Stimulated activated CD4-positive, alpha-beta T cell treated with anti-CD3 and anti-CD28 coated beads, Interleukin-1b, Interleukin-23, amount 100 ng/mL, for 4 hours (primary cell): ENCODE data around the gene GPR45.
A peak's percentile ranks its signal among the peaks of the same experiment; 100 is the strongest.

Source experiments
- DNase-seq, 2 donors: peaks; one replicate each; pipeline ENCODE4 v3.0.0-alpha.2; 2020; ENCODE audit warnings: low read depth in 2 of 2

The GPR45 gene

DNA sequence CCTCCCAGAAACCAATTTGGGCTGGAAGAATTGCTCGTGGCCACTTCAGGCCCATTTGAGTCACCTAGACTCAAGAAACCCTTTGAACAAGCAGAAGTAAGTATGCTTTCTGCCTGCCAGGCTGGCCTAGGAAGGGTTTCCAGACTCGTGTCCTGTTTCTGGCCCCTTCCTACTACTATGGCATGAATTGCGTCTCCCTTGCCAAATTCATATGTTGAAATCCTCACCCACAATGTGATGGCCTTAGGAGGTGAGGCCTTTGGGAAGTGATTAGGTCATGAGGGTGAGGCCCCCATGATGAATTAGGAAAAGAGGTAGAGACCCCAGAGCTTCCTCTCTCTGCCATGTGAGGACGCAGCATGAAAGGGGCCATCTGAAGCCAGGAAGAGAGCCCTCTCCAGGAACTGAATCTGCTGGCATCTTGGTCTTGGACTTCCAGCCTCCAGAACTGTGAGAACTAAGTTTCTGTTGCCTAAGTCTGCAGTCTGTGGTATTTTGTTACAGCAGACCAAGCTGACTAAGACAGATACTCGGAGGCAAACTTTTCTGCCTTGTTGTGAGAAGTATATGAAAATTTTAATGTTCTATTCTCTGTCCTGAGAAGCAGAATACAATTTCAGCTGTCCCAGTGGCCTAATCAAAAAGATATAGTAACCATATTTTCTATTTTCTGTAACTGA is 13.1 kb downstream of the GPR45 start:
- DNase-seq = no peak

GRCh38 chr2:105255979-105256378 is 14.4 kb downstream of the GPR45 start:
- DNase-seq = no peak

GRCh38 chr2:105256431-105257047 is 15.0 kb downstream of the GPR45 start:
- DNase-seq = no peak

DNA sequence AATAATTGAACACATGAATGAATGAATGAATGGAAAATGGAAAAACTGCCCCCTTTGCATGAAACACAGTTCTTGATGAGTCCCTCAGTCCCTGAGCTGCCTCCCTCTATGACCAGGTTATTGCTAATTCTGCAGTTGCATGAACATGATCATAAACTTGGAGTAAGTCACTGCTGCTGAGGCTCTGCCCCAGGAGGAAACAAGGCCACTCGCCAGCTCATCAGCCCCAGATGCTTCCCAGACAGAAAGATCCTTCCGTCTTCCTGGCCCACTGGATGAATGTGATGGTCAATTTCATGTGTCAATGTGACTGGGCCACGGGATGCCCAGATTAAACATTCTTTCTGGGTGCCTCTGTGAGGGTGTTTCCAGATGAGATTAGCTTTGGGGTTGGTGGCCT is 16.4 kb downstream of the GPR45 start:
- DNase-seq = no peak

GRCh38 chr2:105258835-105259350 is 17.4 kb downstream of the GPR45 start:
- DNase-seq = no peak

GRCh38 chr2:105261061-105261460 is 19.5 kb downstream of the GPR45 start:
- no peak for DNase-seq

DNA sequence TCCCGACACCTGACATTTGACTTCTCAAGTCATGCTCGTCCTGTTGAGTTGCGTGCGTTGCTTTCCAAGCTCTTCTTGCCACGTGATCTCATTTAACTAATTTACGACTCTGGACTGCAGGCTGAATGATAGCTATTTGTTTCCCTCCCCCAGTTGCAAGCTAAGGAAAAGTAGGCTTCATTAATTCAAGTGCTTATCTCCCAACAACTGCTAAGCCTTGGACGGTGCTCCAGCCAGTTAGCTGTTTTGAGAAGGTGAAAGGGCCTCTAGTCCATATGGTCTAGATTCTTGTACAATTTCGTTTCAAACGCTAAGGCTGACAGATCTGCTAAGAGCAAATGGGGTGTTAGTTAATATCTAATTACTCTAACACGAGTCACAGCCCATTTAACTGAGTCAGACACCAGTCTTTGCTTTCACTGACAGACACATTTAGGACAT is 21.1 kb downstream of the GPR45 start:
- no peak for DNase-seq

- no peak for DNase-seq
Observed at GRCh38 chr2:105269426-105269825, 27.9 kb downstream of the GPR45 start.

DNA sequence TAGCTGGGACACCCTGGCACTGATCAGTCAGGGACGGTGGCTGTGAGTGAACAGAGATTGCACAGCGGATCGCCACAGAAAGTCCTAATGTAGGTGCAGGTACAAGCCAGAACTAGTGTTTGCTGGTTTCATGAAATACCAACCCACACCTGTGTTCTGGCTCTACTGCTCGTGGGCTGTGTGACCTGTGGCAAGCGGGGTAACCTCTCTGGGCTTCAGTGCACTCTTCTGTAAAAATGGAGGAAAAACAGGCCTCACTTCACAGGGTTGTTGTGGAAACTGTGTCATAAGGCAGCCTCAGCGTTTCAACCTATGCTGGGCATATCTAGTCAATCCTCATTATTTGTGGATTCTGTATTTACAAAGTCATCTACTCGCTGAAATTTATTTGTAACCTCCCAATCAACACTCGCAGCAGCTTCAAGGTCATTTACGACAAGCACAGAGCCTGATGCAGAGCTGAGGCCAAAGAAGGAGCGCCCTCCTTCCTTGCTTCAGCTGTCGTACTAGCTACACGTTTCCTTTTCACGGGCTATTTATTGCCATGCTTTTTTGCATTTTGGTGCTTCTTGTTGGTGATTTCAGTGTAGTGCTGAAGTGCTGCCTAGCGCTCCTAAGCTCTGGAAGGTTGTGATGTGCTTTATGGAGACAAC is 30.0 kb downstream of the GPR45 start:
- DNase-seq = no peak

- DNase-seq = no peak
Observed at GRCh38 chr2:105272176-105272575, 30.6 kb downstream of the GPR45 start.

DNA sequence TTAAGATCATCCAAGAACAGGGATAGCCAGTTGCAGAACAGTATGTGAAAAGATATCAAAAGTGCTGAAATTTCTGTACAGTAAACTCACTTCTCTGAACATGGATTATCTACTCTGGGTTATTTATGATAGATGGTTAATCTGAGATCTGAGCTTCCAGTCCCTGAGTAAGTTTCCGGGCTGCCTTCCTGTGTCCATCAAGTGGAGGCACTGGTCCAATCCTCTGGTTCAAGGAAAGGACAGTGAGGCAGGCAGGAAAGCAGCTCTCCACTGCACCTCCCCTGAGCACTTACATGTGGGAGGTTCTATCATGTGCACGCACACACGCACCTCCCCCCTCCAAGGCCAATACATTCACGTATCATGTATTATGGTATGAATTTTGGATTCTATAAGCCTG is 32.5 kb downstream of the GPR45 start:
- DNase-seq = no peak

- DNase-seq = no peak
Observed at GRCh38 chr2:105278654-105279053, 37.1 kb downstream of the GPR45 start.

- no peak for DNase-seq
Observed at GRCh38 chr2:105279126-105279525, 37.6 kb downstream of the GPR45 start.

DNA sequence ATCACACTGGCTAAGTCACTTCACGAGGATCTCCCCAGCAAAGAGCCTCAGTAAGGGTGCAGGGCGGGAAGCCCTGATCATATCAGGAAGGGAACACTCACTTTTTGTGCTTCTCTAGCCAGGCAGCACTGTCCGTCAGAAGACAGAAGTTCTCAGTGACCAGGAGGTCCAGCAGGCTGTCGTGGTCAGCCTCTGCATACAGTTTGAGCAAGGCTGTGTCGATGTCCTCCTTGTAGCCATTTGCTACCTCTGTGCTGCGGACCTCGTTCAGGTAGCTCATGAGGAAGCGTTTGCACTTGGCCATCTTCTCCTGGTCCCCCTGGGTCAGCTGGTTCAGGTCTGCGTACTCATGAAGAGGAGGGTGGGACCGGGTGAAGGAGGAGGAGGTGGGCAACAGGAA is 38.7 kb downstream of the GPR45 start:
- DNase-seq = no peak

DNA sequence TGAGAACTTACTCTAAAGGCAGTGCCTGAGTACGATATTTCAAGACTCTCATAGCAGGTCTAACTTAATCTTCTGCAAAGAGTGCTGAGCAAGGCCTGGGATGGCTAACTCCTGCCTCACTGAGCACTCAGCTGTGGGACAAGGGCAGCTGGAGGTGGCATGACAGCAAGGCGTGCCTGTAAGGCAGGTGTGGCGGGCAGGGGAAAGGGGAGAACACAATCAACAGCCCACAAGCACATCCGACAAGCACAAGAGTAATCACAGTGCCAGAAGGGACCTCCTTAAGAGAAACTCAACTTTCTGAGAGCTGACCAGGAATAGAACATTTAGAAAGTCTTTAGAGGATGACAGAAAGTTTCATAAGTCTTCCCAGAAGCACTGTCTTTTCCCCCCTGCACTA is 42.0 kb downstream of the GPR45 start:
- no peak for DNase-seq

- DNase-seq = peak in 1 of 2 donors; percentile 14
Observed at GRCh38 chr2:105287692-105288091, 46.1 kb downstream of the GPR45 start.

DNA sequence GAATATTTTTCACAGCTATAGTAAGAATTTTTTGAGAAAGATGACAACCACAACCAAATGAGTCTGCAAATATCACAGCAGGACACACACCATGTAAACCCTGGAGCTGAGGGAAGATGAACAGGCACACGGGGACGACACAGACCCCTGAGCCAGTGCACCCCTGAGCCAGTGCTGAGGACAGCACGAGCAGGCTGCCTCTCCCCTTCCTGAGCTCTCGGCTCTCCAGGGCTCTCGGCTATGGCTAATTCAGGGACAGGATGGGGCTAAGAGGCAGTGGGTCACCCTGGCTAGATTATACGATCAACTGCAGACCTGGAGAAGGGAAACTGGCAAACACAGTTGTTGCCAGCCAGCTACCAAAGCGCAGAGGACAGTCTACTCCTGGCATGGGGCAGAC is 46.6 kb downstream of the GPR45 start:
- no peak for DNase-seq

- no peak for DNase-seq
Observed at GRCh38 chr2:105290981-105291660, 49.6 kb downstream of the GPR45 start.

DNA sequence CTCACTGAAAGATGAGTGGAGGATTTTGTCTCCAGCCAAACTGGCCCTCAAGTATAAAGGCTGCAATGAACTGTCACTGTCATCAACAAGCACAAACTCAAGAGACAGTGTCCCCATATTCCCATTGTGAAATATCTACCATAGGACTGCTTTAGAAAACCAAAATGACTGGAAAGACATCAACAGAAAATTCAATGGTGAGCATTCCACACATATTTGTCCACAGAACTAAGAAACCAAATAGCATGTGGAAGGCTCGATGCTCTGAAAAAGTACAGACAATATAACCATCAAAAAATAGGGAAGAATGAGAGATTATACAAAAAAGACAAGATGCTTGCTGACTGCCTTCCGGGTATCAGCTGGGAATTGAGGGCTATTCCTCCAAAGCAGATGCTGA is 50.4 kb downstream of the GPR45 start:
- DNase-seq = no peak
